Measurements from ENCODE around the gene FAM120AOS. TPM values are rescaled to one million over a fixed set of nuclear protein-coding genes. Genes with fewer than 3 reads are reported as not detected.

Gene FAM120AOS
- total and polyA plus RNA-seq, 8 donors, result 41.2 to 60.0 (median 55.6) TPM

- H3K9me3 ChIP-seq, result no peaks in the 10 kb centered on the region
- H3K27ac ChIP-seq, result no peak overlapping the region
- intact Hi-C loops (cut with DNase I), result no loop called here
- no peaks in the 10 kb centered on the region for H3K36me3 ChIP-seq
- H3K27me3 ChIP-seq, result no peaks in the 10 kb centered on the region
- no peak overlapping the region for H3K4me3 ChIP-seq
- H3K4me1 ChIP-seq, result peaks cover 34 to 88% of the 10 kb centered on the region in 2 donors
- DNase-seq, result no peak
- no peak for ATAC-seq
- no peak for TF ChIP-seq CTCF (IDR thresholded peaks at IDR 0.05)
Measured at GRCh38 chr9:93461821-93462220, 8.4 kb upstream of the FAM120AOS start.

GRCh38 chr9:93461414-93461743 is 8.0 kb upstream of the FAM120AOS start:
- peaks cover 34 to 86% of the 10 kb centered on the region in 2 donors for H3K4me1 ChIP-seq
- ATAC-seq, result no peak

GRCh38 chr9:93460689-93461413 is 7.5 kb upstream of the FAM120AOS start:
- H3K9me3 ChIP-seq, result no peaks in the 10 kb centered on the region
- DNase-seq (no peak), ATAC-seq (no peak)
- H3K36me3 ChIP-seq, result no peaks in the 10 kb centered on the region
- intact Hi-C loops (cut with DNase I), result no loop called here
- TF ChIP-seq CTCF (IDR thresholded peaks at IDR 0.05), result no peak
- no peaks in the 10 kb centered on the region for H3K27me3 ChIP-seq
- H3K27ac ChIP-seq, result no peak overlapping the region
- H3K4me3 ChIP-seq, result no peak overlapping the region
- H3K4me1 ChIP-seq, result peaks cover 34 to 86% of the 10 kb centered on the region in 2 donors

More at GRCh38 chr9:93461414-93461743, 8.0 kb upstream of the FAM120AOS start:
- TF ChIP-seq CTCF (IDR thresholded peaks at IDR 0.05), result no peak
- intact Hi-C loops (cut with DNase I), result no loop called here
- DNase-seq, result no peak
- H3K4me3 ChIP-seq, result no peak overlapping the region
- H3K36me3 ChIP-seq, result no peaks in the 10 kb centered on the region
- no peak overlapping the region for H3K27ac ChIP-seq
- H3K27me3 ChIP-seq, result no peaks in the 10 kb centered on the region
- no peaks in the 10 kb centered on the region for H3K9me3 ChIP-seq

- Histone ChIP-seq H3K4me1 (peaks cover 30 to 86% of the 10 kb centered on the region in 2 donors), H3K9me3 (no peaks in the 10 kb centered on the region), H3K27ac (no peak overlapping the region), H3K27me3 (no peaks in the 10 kb centered on the region), H3K4me3 (no peak overlapping the region), H3K36me3 (no peaks in the 10 kb centered on the region)
- no peak for TF ChIP-seq CTCF (IDR thresholded peaks at IDR 0.05)
- intact Hi-C loops (cut with DNase I), result no loop called here
- DNase-seq (no peak), ATAC-seq (peak; percentile 69)
Measured at GRCh38 chr9:93459432-93459847, 6.1 kb upstream of the FAM120AOS start.

- H3K4me1 ChIP-seq, result peaks cover 31 to 86% of the 10 kb centered on the region in 2 donors
- no peak for TF ChIP-seq CTCF (IDR thresholded peaks at IDR 0.05)
- H3K9me3 ChIP-seq, result no peaks in the 10 kb centered on the region
- H3K36me3 ChIP-seq, result no peaks in the 10 kb centered on the region
- H3K27me3 ChIP-seq, result no peaks in the 10 kb centered on the region
- peak; percentile 37 for ATAC-seq
- intact Hi-C loops (cut with DNase I), result no loop called here
- no peak overlapping the region for H3K4me3 ChIP-seq
- no peak overlapping the region for H3K27ac ChIP-seq
- no peak for DNase-seq
Measured at GRCh38 chr9:93458712-93459111, 5.3 kb upstream of the FAM120AOS start.
